SK-N-MC (cell line): ENCODE results near the gene BORCS8.
A peak's percentile ranks its signal among the peaks of the same experiment; 100 is the strongest.
"Not testable (repeated sequence)": the region's sequence is repeated elsewhere in the genome, so short reads cannot be mapped to it uniquely, and the experiment has no call there.

ENCODE experiments used
- DNase-seq: peaks from one replicate; pipeline ENCODE4 v3.0.0-alpha.2; 2011; ENCODE audit warnings: low read depth, low spot score
- H3K27ac ChIP-seq: fragments of 200-600 bp; sonication (generic); 2 replicates; pipeline ENCODE4 v1.5.1; 2016; ENCODE audit warnings: mixed run types
- H3K36me3 ChIP-seq: fragments of 200-600 bp; sonication (generic); 2 replicates; pipeline ENCODE4 v1.6.1; 2017; ENCODE audit warnings: antibody characterized with exemption, low read length, mixed read lengths; ENCODE audit not compliant: insufficient read depth
- H3K4me3 ChIP-seq: fragments of 200-600 bp; sonication (generic); 2 replicates; pipeline ENCODE4 v1.5.1; 2016
- H3K9ac ChIP-seq: fragments of 200-600 bp; sonication (generic); 2 replicates; pipeline ENCODE4 v1.8.0; 2017; ENCODE audit warnings: mixed run types, mixed read lengths; ENCODE audit not compliant: insufficient read length
- H3K9me3 ChIP-seq: fragments of 200-600 bp; sonication (generic); 2 replicates; pipeline ENCODE4 v1.6.1; 2017; ENCODE audit warnings: low read depth, mild to moderate bottlenecking, antibody characterized with exemption, low read length, moderate library complexity, mixed read lengths
- EZH2 ChIP-seq: fragments of 200-600 bp; sonication (generic); IDR thresholded peaks from one replicate; pipeline ENCODE4 v1.6.1; 2017; ENCODE audit warnings: antibody characterized with exemption
- FOXP2 ChIP-seq: optimal IDR thresholded peaks from 2 replicates; pipeline ENCODE3; 2011; ENCODE audit warnings: mild to moderate bottlenecking, moderate library complexity; ENCODE audit not compliant: insufficient read depth; ENCODE audit errors: extremely low read length, control extremely low read depth
- POLR2AphosphoS5 ChIP-seq: IDR thresholded peaks from 2 replicates; pipeline ENCODE4 v1.6.1; 2012; ENCODE audit warnings: mild to moderate bottlenecking, low read depth, low read length, borderline replicate concordance

The BORCS8 gene

DNA sequence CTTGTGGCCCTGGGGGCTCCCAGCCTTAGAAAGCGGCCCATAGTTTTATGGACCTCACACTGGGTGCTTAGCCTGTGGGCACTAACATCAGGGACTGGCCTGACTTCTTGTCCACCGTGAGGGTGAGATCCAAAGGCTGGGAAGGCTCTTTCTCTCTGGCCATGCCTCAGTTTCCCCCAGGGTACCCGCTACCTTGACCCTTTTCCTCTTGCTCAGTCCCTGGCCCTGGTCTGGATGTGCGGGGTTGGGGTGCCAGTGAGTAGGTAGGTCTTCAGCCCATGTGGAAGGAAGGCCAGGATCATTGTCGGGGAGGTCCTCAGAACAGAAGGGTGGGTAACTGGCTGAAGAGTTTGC is 52.1 kb downstream of the BORCS8 start:
- Histone ChIP-seq H3K27ac (no peak overlapping the region), H3K4me3 (no peak overlapping the region), H3K36me3 (no peaks in the 10 kb centered on the region), H3K9ac (no peak overlapping the region), H3K9me3 (no peaks in the 10 kb centered on the region)
- TF ChIP-seq EZH2 = no peak
- TF ChIP-seq POLR2AphosphoS5 = no peak
- DNase-seq = no peak

GRCh38 chr19:19138109-19138981 is 53.6 kb downstream of the BORCS8 start, which contains the start of gene TMEM161A:
TMEM161A (minus strand) TSS chr19:19138478; CDS start chr19:19138428, 50 bp downstream.
- H3K36me3 ChIP-seq = no peaks in the 10 kb centered on the region
- TF ChIP-seq POLR2AphosphoS5 (peak; percentile 97), FOXP2 (no peak)
- H3K27ac ChIP-seq = 0 out of 2 replicates have a peak within 1 kb of the TSS, but pooled peaks have one; percentile 64
- H3K4me3 ChIP-seq = peak within 1 kb of the TSS; percentile 78
- H3K9me3 ChIP-seq = no peaks in the 10 kb centered on the region
- peak; percentile 93 for DNase-seq
- peak within 1 kb of the TSS; percentile 96 for H3K9ac ChIP-seq

DNA sequence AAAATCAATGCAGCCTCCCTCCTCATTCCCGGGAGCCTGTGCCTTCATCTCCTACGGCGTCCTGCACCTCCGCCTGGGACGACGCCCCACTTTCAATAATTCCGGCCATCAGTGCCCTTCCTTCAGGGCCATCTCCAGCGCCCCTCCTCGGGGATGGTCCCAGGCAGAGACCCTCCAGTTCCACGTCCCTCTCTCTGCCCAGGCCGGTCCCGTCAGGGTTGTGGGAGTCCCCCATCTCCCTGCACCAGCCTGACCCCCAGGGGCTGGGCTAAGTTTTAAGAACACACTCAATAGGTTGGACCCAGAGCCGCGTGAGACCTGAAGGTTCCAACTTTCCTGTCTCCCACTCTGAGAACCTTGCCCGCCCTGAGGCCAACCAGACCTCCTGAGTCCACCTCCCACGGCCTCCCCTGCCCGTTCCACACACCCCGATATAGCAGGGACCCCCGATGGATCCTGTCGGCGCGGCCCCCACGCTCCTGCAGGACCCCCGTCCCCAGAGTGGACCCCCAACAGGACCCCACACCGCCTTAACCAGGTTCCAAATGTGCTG is 54.3 kb downstream of the BORCS8 start:
- TF ChIP-seq EZH2 (no peak), POLR2AphosphoS5 (no peak), FOXP2 (no peak)
- Histone ChIP-seq H3K27ac (no peak overlapping the region), H3K9me3 (no peaks in the 10 kb centered on the region), H3K9ac (peak overlapping the region; percentile 96), H3K4me3 (peak overlapping the region; percentile 78), H3K36me3 (no peaks in the 10 kb centered on the region; the same call in 1 of the 2 replicates)
- DNase-seq = no peak

DNA sequence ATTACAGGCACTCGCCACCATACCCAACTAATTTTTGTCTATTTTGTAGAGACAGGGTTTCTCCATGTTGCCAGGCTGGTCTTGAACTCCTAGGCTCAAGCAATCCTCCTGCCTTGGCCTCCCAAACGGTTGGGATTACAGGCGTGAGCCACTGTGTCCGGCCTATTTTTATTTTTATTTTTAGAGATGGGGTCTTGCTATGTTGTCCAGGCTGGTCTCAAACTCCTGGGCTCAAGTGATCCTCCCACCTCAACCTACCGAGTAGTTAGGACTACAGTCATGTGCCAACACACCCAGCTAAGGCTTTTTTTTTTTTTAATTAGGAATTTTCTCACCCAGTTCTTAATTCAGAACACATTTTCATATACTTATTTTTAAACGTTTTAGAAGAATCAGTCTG is 56.2 kb downstream of the BORCS8 start:
- H3K36me3 ChIP-seq, H3K27ac ChIP-seq, H3K9me3 ChIP-seq: not testable (repeated sequence)

DNA sequence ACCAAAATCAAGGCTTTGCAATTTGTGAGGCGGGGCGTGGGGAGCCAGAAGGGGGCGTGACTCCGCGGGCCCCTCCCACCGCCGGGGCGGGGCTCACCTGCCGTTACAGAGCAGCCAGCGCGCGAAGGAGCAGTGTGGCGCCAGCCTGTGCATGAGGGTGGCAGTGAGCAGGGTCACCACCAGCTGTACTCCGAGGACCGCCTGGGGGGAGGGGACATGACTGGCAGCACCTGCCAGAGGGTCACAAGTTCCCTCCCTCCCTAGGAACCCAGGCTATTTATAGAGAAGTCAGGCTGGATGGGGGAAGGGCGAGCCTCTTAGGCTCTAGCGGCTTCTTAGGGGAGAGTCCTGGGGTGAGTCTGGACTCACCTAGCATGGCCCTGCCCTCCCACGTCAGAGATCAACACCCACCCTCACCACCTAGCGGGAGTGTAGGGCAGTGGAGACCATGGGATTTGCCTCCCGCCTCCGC is 57.2 kb downstream of the BORCS8 start:
- no peak overlapping the region for H3K4me3 ChIP-seq
- no peak overlapping the region for H3K27ac ChIP-seq
- TF ChIP-seq FOXP2 = no peak
- TF ChIP-seq EZH2 = no peak
- no peak for TF ChIP-seq POLR2AphosphoS5
- H3K9me3 ChIP-seq = no peaks in the 10 kb centered on the region
- DNase-seq = no peak
- peaks cover 6% of the 10 kb centered on the region for H3K36me3 ChIP-seq
- no peak overlapping the region for H3K9ac ChIP-seq

More for the DNA sequence above, 56.2 kb downstream of the BORCS8 start:
- H3K9ac ChIP-seq, DNase-seq, H3K4me3 ChIP-seq: not testable (repeated sequence)

DNA sequence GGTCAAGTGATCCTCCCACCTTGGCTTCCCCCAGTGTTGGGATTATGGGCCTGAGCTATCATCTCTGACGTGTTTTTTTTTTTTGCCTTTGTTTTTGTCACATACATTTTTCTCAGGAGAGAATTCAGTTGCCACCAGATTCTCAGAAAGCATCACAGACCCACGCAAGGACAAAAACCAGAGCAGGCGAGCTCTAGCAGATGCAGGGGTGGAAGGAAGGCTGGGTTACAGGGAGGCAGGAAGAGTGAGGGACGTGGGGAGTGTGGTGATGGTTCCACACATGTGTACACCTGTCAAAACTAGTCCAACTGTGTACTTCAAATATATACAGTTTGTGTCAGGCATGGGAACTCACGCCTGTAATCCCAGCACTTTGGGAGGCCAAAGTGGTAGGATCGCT is 58.0 kb downstream of the BORCS8 start:
- peaks cover 6% of the 10 kb centered on the region for H3K36me3 ChIP-seq
- H3K4me3 ChIP-seq = no peak overlapping the region
- TF ChIP-seq POLR2AphosphoS5 (no peak), EZH2 (no peak), FOXP2 (no peak)
- no peak overlapping the region for H3K27ac ChIP-seq
- no peak overlapping the region for H3K9ac ChIP-seq
- DNase-seq = no peak
- H3K9me3 ChIP-seq = no peaks in the 10 kb centered on the region

DNA sequence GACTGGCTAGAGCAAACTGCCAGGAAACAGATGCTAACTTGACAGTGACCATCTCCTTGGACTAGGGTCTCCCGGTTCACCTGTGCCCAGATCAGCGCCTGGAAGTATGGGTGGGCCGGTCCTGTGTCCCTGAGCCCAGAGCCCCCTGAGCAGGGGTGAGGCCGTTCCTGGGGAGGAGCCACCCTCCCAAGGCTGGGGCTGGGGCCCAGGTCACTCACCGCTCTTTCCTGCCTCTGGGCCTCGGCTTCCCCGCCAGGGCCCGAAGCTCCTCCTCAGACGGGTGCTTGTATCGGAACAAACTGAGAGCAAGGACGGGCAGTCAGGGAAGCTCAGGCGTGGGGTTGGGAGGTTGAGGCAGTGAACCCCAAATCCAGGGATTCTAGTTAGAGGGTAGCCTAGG is 59.0 kb downstream of the BORCS8 start:
- Histone ChIP-seq H3K4me3 (no peak overlapping the region), H3K36me3 (peaks cover 6% of the 10 kb centered on the region), H3K9me3 (no peaks in the 10 kb centered on the region), H3K27ac (no peak overlapping the region), H3K9ac (no peak overlapping the region)
- no peak for DNase-seq
- TF ChIP-seq POLR2AphosphoS5 (no peak), FOXP2 (no peak), EZH2 (no peak)

- DNase-seq = no peak
- Histone ChIP-seq H3K27ac (no peak overlapping the region), H3K4me3 (no peak overlapping the region), H3K36me3 (peaks cover 6% of the 10 kb centered on the region), H3K9ac (no peak overlapping the region), H3K9me3 (no peaks in the 10 kb centered on the region)
- TF ChIP-seq EZH2 (no peak), FOXP2 (no peak), POLR2AphosphoS5 (no peak)
Observed at GRCh38 chr19:19131989-19132388, 60.0 kb downstream of the BORCS8 start.
